Measurements from ENCODE around the gene TRPT1. TPM values are rescaled to one million over a fixed set of nuclear protein-coding genes. Genes with fewer than 3 reads are reported as not detected.

TRPT1 gene
- total RNA-seq, 1 experiment from 2014 or later: 58.8 TPM

GRCh38 chr11:64186492-64187165 is 39.4 kb downstream of the TRPT1 start:
- TF ChIP-seq ATF1 (CRISPR knock-in tag; IDR thresholded peaks at IDR 0.05) (no peak), IRF1 (CRISPR knock-in tag; IDR thresholded peaks at IDR 0.05) (no peak), E2F4 (CRISPR knock-in tag; IDR thresholded peaks at IDR 0.05; ENCODE audit: borderline replicate concordance, low read depth) (no peak), ZNF263 (CRISPR knock-in tag; IDR thresholded peaks at IDR 0.05; ENCODE audit: low read depth) (no peak), ZNF138 (CRISPR knock-in tag; conservative IDR thresholded peaks at IDR 0.05) (no peak), GRHL2 (CRISPR knock-in tag; IDR thresholded peaks at IDR 0.05; ENCODE audit: insufficient replicate concordance, severe bottlenecking) (no peak), ARID4B (CRISPR knock-in tag; IDR thresholded peaks at IDR 0.05; ENCODE audit: borderline replicate concordance) (no peak)
- DNase-seq (ENCODE audit: low spot score) (no peak), ATAC-seq (no peak)
- Mint-ChIP-seq H3K27me3 (ENCODE audit: low read depth) (no peaks in the 10 kb centered on the region), H3K4me1 (peaks cover 33% of the 10 kb centered on the region), H3K4me3 (no peak overlapping the region), H3K9me3 (no peaks in the 10 kb centered on the region), H3K36me3 (peaks cover 14% of the 10 kb centered on the region), H3K27ac (no peak overlapping the region)
- CTCF ChIA-PET: interaction anchor here (0.6 to 3.1 kb wide), 15 partner anchors 18 to 241 kb away, joined by 3 to 23 read pairs (median 5); partner anchors contain the start of genes NUDT22, PRDX5, TRMT112 and TRPT1
- POLR2A ChIA-PET: interaction anchor here (0.6 to 2.1 kb wide), 5 partner anchors 21 to 56 kb away, joined by 3 to 11 read pairs (median 5); partner anchors contain the start of genes FKBP2 and MACROD1

- ChIA-PET POLR2A (interaction anchor here (0.6 to 2.3 kb wide), 15 partner anchors 11 to 268 kb away, joined by 3 to 11 read pairs (median 4); partner anchors contain the start of genes DNAJC4, FKBP2, MACROD1 and PRDX5), CTCF (interaction anchor here (0.6 to 3.1 kb wide), 31 partner anchors 9 to 347 kb away, joined by 3 to 23 read pairs (median 4); partner anchors contain the start of genes ESRRA, FERMT3, MACROD1 and MARK2)
- Mint-ChIP-seq H3K4me1 (peaks cover 38% of the 10 kb centered on the region), H3K36me3 (peaks cover 14% of the 10 kb centered on the region), H3K9me3 (no peaks in the 10 kb centered on the region), H3K27ac (peak within 1 kb of the TSS; percentile 96), H3K27me3 (ENCODE audit: low read depth) (no peaks in the 10 kb centered on the region), H3K4me3 (peak within 1 kb of the TSS; percentile 93)
- peak; percentile 99 for DNase-seq (ENCODE audit: low spot score)
- ATAC-seq: peak; percentile 92
- peak; percentile 84 for TF ChIP-seq ETV6 (CRISPR knock-in tag; IDR thresholded peaks at IDR 0.05)
- no peak for TF ChIP-seq ZNF317 (CRISPR knock-in tag; IDR thresholded peaks at IDR 0.05; ENCODE audit: borderline replicate concordance, low read depth)
- TF ChIP-seq ESRRA (CRISPR knock-in tag; IDR thresholded peaks at IDR 0.05; ENCODE audit: borderline replicate concordance): no peak
- no peak for TF ChIP-seq ATF6 (CRISPR knock-in tag; IDR thresholded peaks at IDR 0.05)
- no peak for TF ChIP-seq ERG (CRISPR knock-in tag; IDR thresholded peaks at IDR 0.05)
- TF ChIP-seq MAX (CRISPR knock-in tag; IDR thresholded peaks at IDR 0.05): no peak
- TF ChIP-seq RELA (CRISPR knock-in tag; IDR thresholded peaks at IDR 0.05; ENCODE audit: borderline replicate concordance): no peak
- TF ChIP-seq NFYB (CRISPR knock-in tag; conservative IDR thresholded peaks at IDR 0.05; ENCODE audit: low read depth): peak; percentile 100
- TF ChIP-seq ZNF281 (CRISPR knock-in tag; IDR thresholded peaks at IDR 0.05): peak; percentile 48; the same call in 1 of the 2 replicates
- 0 out of 2 replicates have a peak, but pooled peaks have one; percentile 57 for TF ChIP-seq MYBL2 (CRISPR knock-in tag; IDR thresholded peaks at IDR 0.05)
Measured at GRCh38 chr11:64185693-64186491, 40.1 kb downstream of the TRPT1 start, which contains the start of gene STIP1. STIP1 (plus strand) TSS chr11:64186171; CDS start chr11:64186262, 91 bp downstream.
